Left colon (tissue), 2 donors: ENCODE results near the gene NCBP3. TPM values are rescaled to one million over a fixed set of nuclear protein-coding genes. Genes with fewer than 3 reads are reported as not detected.
"Not testable (repeated sequence)": the region's sequence is repeated elsewhere in the genome, so short reads cannot be mapped to it uniquely, and the experiment has no call there.

Source experiments
- ATAC-seq: fragments of 200-7000 bp; cut with Tn5 transposase; one replicate; pipeline ENCODE4 v1.9.1; 2020; ENCODE audit warnings: mild to moderate bottlenecking, moderate library complexity
- DNase-seq, 2 donors: peaks; one replicate each; pipeline ENCODE4 v3.0.0-alpha.2; 2020
- intact Hi-C, 2 donors: fragments of 100-400 bp; cut with DNase I in 1 of 2; cut with micrococcal nuclease in 1 of 2; formaldehyde crosslinking; loops; one replicate each; pipeline versions ENCODE4 v1.11.2 to v1.14.0; 2022; cut with DNase I, micrococcal nuclease
- total RNA-seq, 2 donors: library from RNA; stranded (reverse); fragmentation: NEBNext Ultra II Directional; extraction: Animal tissue kit (Norgen Biotek cat#: 25700); gene quantifications; one replicate each; pipeline ENCODE4 v1.2.1, GENCODE V29; 2021
- donor health status: DM: no; HTN: no; CAD: no.
- donor health status: DM: yes; HTN: yes; CAD: no.

NCBP3 gene
- total RNA-seq, 2 donors from 2014 or later = 35.9 to 42.5 TPM

- no peak for DNase-seq
- intact Hi-C loops = no loop called here
- ATAC-seq = no peak
These were observed 45.4 kb downstream of the NCBP3 start, which contains the start of gene ITGAE for GRCh38 chr17:3800362-3801271. ITGAE (minus strand) TSS chr17:3801188; CDS start chr17:3801144, 44 bp downstream.

GRCh38 chr17:3799181-3799945 lies 46.7 kb downstream of the NCBP3 start:
- ATAC-seq (no peak), DNase-seq (no peak)
- intact Hi-C loops = no loop called here

DNA sequence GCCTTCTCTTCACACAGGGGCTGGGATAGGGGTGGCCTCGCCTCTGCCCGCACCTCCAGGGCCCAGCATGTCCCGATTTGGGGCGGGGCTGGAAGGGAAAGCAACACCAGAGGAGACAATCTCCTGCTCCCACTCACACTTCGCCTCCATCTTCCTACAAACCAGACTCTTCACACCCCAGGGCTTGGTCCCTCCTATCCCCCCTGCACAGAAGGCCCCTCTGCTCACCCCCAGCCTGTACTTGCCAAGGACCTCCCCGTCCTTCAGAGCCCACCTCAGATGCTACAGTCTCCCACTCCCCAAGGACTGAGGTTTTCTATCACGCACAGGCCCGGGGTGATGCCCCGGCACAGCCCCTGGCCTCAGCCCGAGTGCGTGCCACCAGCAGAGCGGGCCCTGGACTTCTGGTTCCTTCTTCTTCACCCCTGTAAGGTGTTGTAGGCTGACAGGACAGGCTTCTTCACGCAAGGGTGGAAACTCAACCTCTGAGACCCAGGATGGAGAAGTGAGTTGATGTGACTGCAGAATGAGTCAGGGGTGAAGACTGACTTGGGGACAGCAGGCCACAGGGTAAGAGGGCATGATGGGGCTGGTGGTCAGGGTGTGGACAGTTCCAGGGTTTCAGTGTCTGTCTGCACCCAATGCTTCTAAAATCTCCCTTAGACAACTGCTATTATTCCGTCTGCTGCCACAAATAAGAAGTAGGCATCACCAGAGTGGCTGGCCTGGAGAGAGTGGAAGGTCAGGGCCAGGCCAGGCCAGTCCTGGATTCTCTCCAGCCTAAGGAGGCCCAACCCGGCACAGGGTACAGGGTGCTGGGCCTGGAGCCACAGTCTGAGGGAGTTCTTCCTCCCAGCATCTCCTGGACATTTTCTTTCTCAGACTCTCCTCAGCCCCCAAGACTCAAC lies 47.5 kb downstream of the NCBP3 start:
- no peak for ATAC-seq
- intact Hi-C loops = no loop called here
- no peak for DNase-seq

- DNase-seq (no peak), ATAC-seq (no peak)
- intact Hi-C loops = no loop called here
These were observed 49.2 kb downstream of the NCBP3 start for GRCh38 chr17:3796822-3797170.

- DNase-seq (peak; percentile 26 to 38), ATAC-seq (peak; percentile 34)
- intact Hi-C loops = no loop called here
These were observed 49.8 kb downstream of the NCBP3 start for GRCh38 chr17:3796110-3796821.

GRCh38 chr17:3795390-3796102 lies 50.5 kb downstream of the NCBP3 start:
- no peak for ATAC-seq
- no peak for DNase-seq
- intact Hi-C loops = no loop called here

DNA sequence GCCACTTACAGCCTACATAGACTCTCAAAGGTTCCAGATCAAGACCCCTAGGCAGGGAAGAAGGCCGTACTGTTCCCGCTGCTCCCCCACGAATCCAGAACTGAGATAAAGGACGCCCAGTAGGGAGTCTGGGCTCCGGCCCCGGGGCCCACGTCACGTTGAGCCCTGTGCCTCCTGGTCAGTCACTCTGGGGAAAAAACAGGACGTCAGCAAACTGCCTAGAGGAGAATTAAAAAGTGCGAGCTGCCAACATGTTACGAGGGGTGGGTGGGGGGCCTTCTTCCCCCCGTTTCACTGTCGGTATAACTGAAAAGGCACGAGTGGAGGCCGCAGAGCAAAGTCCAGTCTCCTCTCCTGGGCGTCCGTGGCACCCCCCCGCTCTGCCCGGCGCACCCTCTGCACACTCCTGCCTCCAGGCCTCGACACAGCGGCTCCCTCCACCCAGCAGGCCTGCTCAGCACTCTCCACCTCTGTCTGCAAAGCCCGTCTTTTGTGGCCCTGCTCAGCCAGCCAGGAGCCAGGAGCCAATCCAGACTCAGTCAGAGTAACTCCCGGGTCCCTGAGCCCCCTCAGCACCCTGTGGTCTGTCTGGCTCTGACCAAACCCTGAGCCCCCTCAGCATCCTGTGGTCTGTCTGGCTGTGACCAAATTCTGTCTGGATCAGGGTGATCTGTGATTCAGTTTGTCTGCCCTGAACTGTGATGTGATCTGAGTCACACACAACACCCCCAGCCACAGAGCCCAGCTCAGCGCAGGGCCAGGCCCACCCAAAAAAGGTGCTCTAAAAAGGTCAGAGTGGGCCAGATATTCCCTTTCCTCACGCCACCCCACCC lies 51.3 kb downstream of the NCBP3 start:
- no peak for DNase-seq
- peak; percentile 76 for ATAC-seq
- intact Hi-C loops = no loop called here

DNA sequence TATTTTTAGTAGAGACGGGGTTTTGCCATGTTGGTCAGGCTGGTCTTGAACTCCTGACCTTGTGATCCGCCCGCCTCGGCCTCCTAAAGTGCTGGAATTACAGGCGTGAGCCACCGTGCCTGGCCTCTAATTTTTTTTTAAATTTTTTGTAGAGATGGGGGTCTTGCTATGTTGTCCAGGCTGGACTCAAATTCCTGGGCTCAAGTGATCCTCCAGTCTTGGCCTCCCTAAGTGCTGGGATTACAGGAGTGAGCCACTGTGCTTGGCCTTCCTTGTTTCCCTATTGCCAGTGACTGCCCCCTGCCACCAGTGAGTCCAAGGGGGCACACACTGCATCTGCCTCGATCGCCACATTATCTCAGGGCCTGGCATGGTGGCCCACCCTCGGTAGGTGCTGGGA lies 51.9 kb downstream of the NCBP3 start:
- DNase-seq, ATAC-seq, intact Hi-C loops: not testable (repeated sequence)

- not testable (repeated sequence) for DNase-seq
These were observed 52.8 kb downstream of the NCBP3 start for GRCh38 chr17:3793258-3793657.

DNA sequence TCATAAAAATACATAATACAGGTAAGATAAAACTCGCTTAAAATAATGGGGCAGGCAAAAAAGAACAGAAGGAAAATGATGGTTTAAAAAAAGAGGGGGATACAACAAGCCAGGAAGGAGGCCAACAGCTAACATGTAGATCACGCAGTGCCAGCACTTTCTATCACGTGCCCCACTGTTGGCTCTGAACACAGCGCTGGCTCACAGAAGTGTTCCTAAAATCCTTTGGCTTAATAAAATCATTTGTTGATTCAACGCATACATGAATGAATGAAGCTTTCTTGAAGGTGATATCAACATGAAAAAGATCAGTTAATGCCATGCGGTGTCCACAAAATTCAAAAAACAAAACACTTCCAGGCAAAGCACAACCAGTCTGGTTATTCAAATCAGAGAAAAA lies 53.6 kb downstream of the NCBP3 start:
- intact Hi-C loops = no loop called here
- ATAC-seq = no peak
- no peak for DNase-seq

More at GRCh38 chr17:3793258-3793657, 52.8 kb downstream of the NCBP3 start:
- ATAC-seq, intact Hi-C loops: not testable (repeated sequence)

DNA sequence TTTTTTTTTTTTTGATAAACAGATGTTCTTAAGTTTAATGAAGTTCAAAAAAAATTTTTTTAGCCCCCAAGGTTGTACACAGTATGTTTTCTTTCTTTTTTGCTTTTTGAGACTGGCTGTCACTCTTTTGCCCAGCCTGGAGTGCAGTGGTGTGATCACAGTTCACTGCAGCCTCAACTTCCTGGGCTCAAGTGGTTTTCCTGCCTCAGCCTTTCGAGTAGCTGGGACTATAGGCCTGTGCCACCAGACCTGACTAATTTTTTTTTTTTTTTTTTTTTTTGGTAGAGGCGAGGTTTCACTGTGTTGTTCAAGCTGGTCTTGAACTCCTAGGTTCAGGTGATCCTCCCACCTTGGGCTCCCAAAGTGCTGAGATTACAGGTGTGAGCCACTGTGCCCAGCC lies 57.8 kb downstream of the NCBP3 start:
- DNase-seq (no peak), ATAC-seq (no peak)
- intact Hi-C loops = no loop called here

GRCh38 chr17:3785323-3785722 lies 60.7 kb downstream of the NCBP3 start:
- ATAC-seq, DNase-seq, intact Hi-C loops: not testable (repeated sequence)

- DNase-seq (no peak), ATAC-seq (no peak)
- intact Hi-C loops = no loop called here
These were observed 63.3 kb downstream of the NCBP3 start for GRCh38 chr17:3782751-3783150.

- intact Hi-C loops = no loop called here
- ATAC-seq (no peak), DNase-seq (no peak)
These were observed 65.1 kb downstream of the NCBP3 start for GRCh38 chr17:3780986-3781385.

- DNase-seq (no peak), ATAC-seq (no peak)
- intact Hi-C loops = no loop called here
These were observed 68.5 kb downstream of the NCBP3 start for GRCh38 chr17:3777366-3778120.

GRCh38 chr17:3773966-3774365 lies 72.1 kb downstream of the NCBP3 start:
- DNase-seq (no peak), ATAC-seq (no peak)
- intact Hi-C loops = no loop called here
